DOHH2 (cell line): ENCODE measurements around the gene NME9.

ENCODE experiments used
- H3F3A ChIP-seq: fragments of 200-600 bp; sonication (generic), shearing (Covaris generic); 2 replicates; pipeline ENCODE4 v1.6.0; 2016; ENCODE audit warnings: antibody characterized with exemption, mild to moderate bottlenecking; ENCODE audit not compliant: control insufficient read depth, insufficient read depth
- H3K27ac ChIP-seq: fragments of 200-600 bp; sonication (generic); 2 replicates; pipeline ENCODE4 v1.5.1; 2014; ENCODE audit warnings: low read depth, mild to moderate bottlenecking, low read length, moderate library complexity
- H3K27me3 ChIP-seq: fragments of 200-600 bp; sonication (generic); 2 replicates; pipeline ENCODE4 v1.6.1; 2014; ENCODE audit warnings: mild to moderate bottlenecking, low read length, mixed read lengths; ENCODE audit not compliant: control insufficient read depth
- H3K36me3 ChIP-seq: fragments of 200-600 bp; sonication (generic); 2 replicates; pipeline ENCODE4 v1.6.1; 2014; ENCODE audit warnings: mild to moderate bottlenecking, low read length, moderate library complexity, mixed read lengths; ENCODE audit not compliant: control insufficient read depth
- H3K4me1 ChIP-seq: fragments of 200-600 bp; sonication (generic); 2 replicates; pipeline ENCODE4 v1.6.1; 2014; ENCODE audit warnings: mild to moderate bottlenecking, low read length, mixed read lengths; ENCODE audit not compliant: control insufficient read depth
- H3K4me2 ChIP-seq: fragments of 200-600 bp; sonication (generic); 2 replicates; pipeline ENCODE4 v1.6.0; 2014; ENCODE audit warnings: mild to moderate bottlenecking, low read length, moderate library complexity
- H3K4me3 ChIP-seq: fragments of 200-600 bp; sonication (generic); 2 replicates; pipeline ENCODE4 v1.5.1; 2014; ENCODE audit warnings: mild to moderate bottlenecking, low read length, mixed read lengths
- H3K79me2 ChIP-seq: fragments of 200-600 bp; sonication (generic); 2 replicates; pipeline ENCODE4 v1.6.1; 2014; ENCODE audit warnings: mild to moderate bottlenecking, low read length, mixed read lengths; ENCODE audit not compliant: control insufficient read depth
- H3K9me2 ChIP-seq: fragments of 200-600 bp; sonication (generic); replicated peaks from 2 replicates; pipeline ENCODE4 v1.6.1; 2014; ENCODE audit warnings: mild to moderate bottlenecking, low read length, mixed read lengths; ENCODE audit not compliant: control insufficient read depth
- H3K9me3 ChIP-seq: fragments of 200-600 bp; sonication (generic); 2 replicates; pipeline ENCODE4 v1.6.1; 2014; ENCODE audit warnings: antibody characterized with exemption, low read length, mixed read lengths; ENCODE audit not compliant: control insufficient read depth, insufficient read depth
- H4K20me1 ChIP-seq: fragments of 200-600 bp; sonication (generic); 2 replicates; pipeline ENCODE4 v1.6.0; 2014; ENCODE audit warnings: low read depth, mild to moderate bottlenecking, antibody characterized with exemption, low read length, moderate library complexity; ENCODE audit not compliant: control insufficient read depth, insufficient read depth
- EZH2phosphoT487 ChIP-seq: fragments of 200-600 bp; sonication (generic); IDR thresholded peaks from 2 replicates; pipeline ENCODE4 v1.6.1; 2017; ENCODE audit warnings: borderline replicate concordance, mild to moderate bottlenecking, antibody characterized with exemption, low read length, moderate library complexity, mixed read lengths
- TF ChIP-seq, protein P1 (sequence below): fragments of 200-600 bp; sonication (generic); IDR thresholded peaks from one replicate; pipeline ENCODE4 v1.5.1; 2014; ENCODE audit warnings: antibody characterized with exemption, mild to moderate bottlenecking, low read depth, low read length; ENCODE audit not compliant: poor library complexity, severe bottlenecking

Gene NME9

DNA sequence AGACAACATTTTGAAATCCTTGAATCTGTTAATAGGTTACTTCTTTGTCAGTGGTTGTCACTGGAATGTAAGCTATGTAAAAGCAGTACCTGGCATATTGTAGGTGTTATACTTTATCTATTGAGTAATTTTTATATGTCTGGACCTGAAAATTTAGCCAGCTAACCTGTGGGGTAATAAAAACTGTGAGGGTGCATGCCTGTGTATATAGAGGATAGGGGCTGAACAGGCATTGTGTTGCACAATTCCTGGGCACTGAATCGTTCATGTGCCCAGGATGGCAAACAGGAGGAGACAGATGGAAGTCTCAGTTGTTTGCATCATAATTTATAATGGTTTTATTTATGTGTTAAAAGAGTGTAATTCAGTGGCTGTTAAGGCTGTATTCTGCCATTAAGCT, 75.4 kb downstream of the NME9 start:
- no peaks in the 10 kb centered on the region for H3K79me2 ChIP-seq
- H3K27me3 ChIP-seq, result no peaks in the 10 kb centered on the region
- H3K4me3 ChIP-seq, result no peak overlapping the region
- TF ChIP-seq, protein P1, sequence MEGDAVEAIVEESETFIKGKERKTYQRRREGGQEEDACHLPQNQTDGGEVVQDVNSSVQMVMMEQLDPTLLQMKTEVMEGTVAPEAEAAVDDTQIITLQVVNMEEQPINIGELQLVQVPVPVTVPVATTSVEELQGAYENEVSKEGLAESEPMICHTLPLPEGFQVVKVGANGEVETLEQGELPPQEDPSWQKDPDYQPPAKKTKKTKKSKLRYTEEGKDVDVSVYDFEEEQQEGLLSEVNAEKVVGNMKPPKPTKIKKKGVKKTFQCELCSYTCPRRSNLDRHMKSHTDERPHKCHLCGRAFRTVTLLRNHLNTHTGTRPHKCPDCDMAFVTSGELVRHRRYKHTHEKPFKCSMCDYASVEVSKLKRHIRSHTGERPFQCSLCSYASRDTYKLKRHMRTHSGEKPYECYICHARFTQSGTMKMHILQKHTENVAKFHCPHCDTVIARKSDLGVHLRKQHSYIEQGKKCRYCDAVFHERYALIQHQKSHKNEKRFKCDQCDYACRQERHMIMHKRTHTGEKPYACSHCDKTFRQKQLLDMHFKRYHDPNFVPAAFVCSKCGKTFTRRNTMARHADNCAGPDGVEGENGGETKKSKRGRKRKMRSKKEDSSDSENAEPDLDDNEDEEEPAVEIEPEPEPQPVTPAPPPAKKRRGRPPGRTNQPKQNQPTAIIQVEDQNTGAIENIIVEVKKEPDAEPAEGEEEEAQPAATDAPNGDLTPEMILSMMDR, result no peak
- TF ChIP-seq EZH2phosphoT487, result no peak
- H3F3A ChIP-seq, result no peaks in the 10 kb centered on the region
- H3K4me1 ChIP-seq, result no peaks in the 10 kb centered on the region
- 0 out of 2 replicates have a peak, but pooled peaks cover 4% of the 10 kb centered on the region for H4K20me1 ChIP-seq
- no peak overlapping the region for H3K4me2 ChIP-seq
- no peaks in the 10 kb centered on the region for H3K9me3 ChIP-seq
- no peaks in the 10 kb centered on the region for H3K9me2 ChIP-seq
- no peak overlapping the region for H3K27ac ChIP-seq
- H3K36me3 ChIP-seq, result no peaks in the 10 kb centered on the region; the same call in 1 of the 2 replicates

DNA sequence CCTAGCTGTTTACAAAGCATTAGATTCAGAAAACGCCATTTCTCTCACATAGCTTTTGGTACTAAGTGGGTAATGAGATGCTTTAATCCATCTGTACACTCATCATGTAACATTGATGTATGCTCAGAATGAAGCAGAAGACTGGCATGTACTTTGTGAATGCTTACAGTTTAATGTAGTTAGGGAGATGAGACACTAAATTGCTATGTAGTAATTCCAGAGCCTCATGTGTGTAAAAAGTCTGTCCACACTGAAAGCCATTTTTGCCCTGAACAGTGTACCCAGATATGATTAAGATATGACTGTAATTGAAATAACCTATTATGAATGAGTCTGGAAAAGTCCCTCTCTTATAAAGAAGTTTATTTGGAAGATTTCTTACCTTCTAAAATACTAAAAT, 76.0 kb downstream of the NME9 start:
- Histone ChIP-seq H4K20me1 (no peaks in the 10 kb centered on the region), H3K4me1 (no peaks in the 10 kb centered on the region), H3K79me2 (no peaks in the 10 kb centered on the region), H3K36me3 (peaks cover 5% of the 10 kb centered on the region; the same call in 1 of the 2 replicates), H3K4me3 (no peak overlapping the region), H3K27me3 (no peaks in the 10 kb centered on the region), H3F3A (no peaks in the 10 kb centered on the region), H3K9me3 (no peaks in the 10 kb centered on the region), H3K9me2 (no peaks in the 10 kb centered on the region), H3K27ac (no peak overlapping the region), H3K4me2 (no peak overlapping the region)
- no peak for TF ChIP-seq EZH2phosphoT487
- TF ChIP-seq, protein P1, result no peak
